WTC11 (cell line): Measurements from ENCODE around the gene FGD3. TPM values are rescaled to one million over a fixed set of nuclear protein-coding genes. Genes with fewer than 3 reads are reported as not detected.

Source experiments
- ATAC-seq: fragments of 200-7000 bp; cut with Tn5 transposase; 2 replicates; pipeline ENCODE4 v1.10.0; 2021; ENCODE audit warnings: mild to moderate bottlenecking, moderate library complexity
- CTCF ChIA-PET: fragments of 300-600 bp; sonication (Branson Sonifier 250); formaldehyde crosslinking; loops from one replicate; lab custom pipeline; 2021; ENCODE audit warnings: antibody characterized with exemption; lab: Charles Lee
- POLR2A ChIA-PET: fragments of 350-600 bp; sonication (Branson Sonifier 250); formaldehyde crosslinking; loops from one replicate; lab custom pipeline; 2021; ENCODE audit warnings: antibody characterized with exemption; lab: Charles Lee
- DNase-seq: peaks from one replicate; pipeline ENCODE4 v3.0.0; 2021; ENCODE audit warnings: low spot score
- H3K27ac Mint-ChIP-seq: 2 replicates; pipeline ENCODE4 v1.8.0; 2021; ENCODE audit warnings: mixed read lengths
- H3K27me3 Mint-ChIP-seq: 2 replicates; pipeline ENCODE4 v1.8.0; 2021; ENCODE audit warnings: low read depth, mild to moderate bottlenecking, moderate library complexity, mixed read lengths
- H3K36me3 Mint-ChIP-seq: 2 replicates; pipeline ENCODE4 v1.8.0; 2021; ENCODE audit warnings: mixed read lengths
- H3K4me1 Mint-ChIP-seq: 2 replicates; pipeline ENCODE4 v1.8.0; 2022; ENCODE audit warnings: mixed read lengths
- H3K4me3 Mint-ChIP-seq: 2 replicates; pipeline ENCODE4 v1.8.0; 2021; ENCODE audit warnings: mild to moderate bottlenecking, moderate library complexity, mixed read lengths
- H3K9me3 Mint-ChIP-seq: 2 replicates; pipeline ENCODE4 v1.8.0; 2021; ENCODE audit warnings: mixed read lengths
- ARID4B ChIP-seq: sonication (generic); formaldehyde crosslinking; IDR thresholded peaks from 2 replicates; pipeline ENCODE4 v1.8.0; 2023; ENCODE audit warnings: missing genetic modification reagents, mild to moderate bottlenecking, borderline replicate concordance
- CBFB ChIP-seq: sonication (generic); formaldehyde crosslinking; IDR thresholded peaks from 2 replicates; pipeline ENCODE4 v1.8.1; 2022; ENCODE audit warnings: mild to moderate bottlenecking, low read depth, missing genetic modification reagents
- CTCF ChIP-seq: fragments of 200-600 bp; IDR thresholded peaks from 2 replicates; pipeline ENCODE4 v1.8.0; 2022; ENCODE audit warnings: antibody characterized with exemption
- ELF4 ChIP-seq: sonication (generic); formaldehyde crosslinking; IDR thresholded peaks from 2 replicates; pipeline ENCODE4 v1.8.1; 2022; ENCODE audit warnings: low read depth, mild to moderate bottlenecking, moderate library complexity, missing genetic modification reagents
- ESRRA ChIP-seq: sonication (generic); formaldehyde crosslinking; IDR thresholded peaks from 2 replicates; pipeline ENCODE4 v1.8.1; 2022; ENCODE audit warnings: mild to moderate bottlenecking, missing genetic modification reagents, borderline replicate concordance
- FOXJ3 ChIP-seq: sonication (generic); formaldehyde crosslinking; IDR thresholded peaks from 2 replicates; pipeline ENCODE4 v1.9.0; 2021; ENCODE audit warnings: missing genetic modification reagents, mild to moderate bottlenecking, borderline replicate concordance
- FOXK1 ChIP-seq: sonication (generic); formaldehyde crosslinking; IDR thresholded peaks from 2 replicates; pipeline ENCODE4 v1.8.0; 2022; ENCODE audit warnings: mild to moderate bottlenecking, moderate library complexity, missing genetic modification reagents
- HMGA2 ChIP-seq: fragments of 250-450 bp; sonication (Bioruptor Pico); IDR thresholded peaks from 2 replicates; pipeline ENCODE4 v1.4.0; 2021; ENCODE audit warnings: mild to moderate bottlenecking, moderate library complexity
- KAT7 ChIP-seq: sonication (generic); formaldehyde crosslinking; IDR thresholded peaks from 2 replicates; pipeline ENCODE4 v1.8.1; 2023; ENCODE audit warnings: missing genetic modification reagents, mild to moderate bottlenecking, borderline replicate concordance
- MLX ChIP-seq: sonication (generic); formaldehyde crosslinking; IDR thresholded peaks from 2 replicates; pipeline ENCODE4 v1.8.1; 2023; ENCODE audit warnings: mild to moderate bottlenecking, missing genetic modification reagents, moderate library complexity
- MYBL2 ChIP-seq: sonication (generic); formaldehyde crosslinking; IDR thresholded peaks from 2 replicates; pipeline ENCODE4 v1.8.1; 2023; ENCODE audit warnings: mild to moderate bottlenecking, moderate library complexity, missing genetic modification reagents
- NFATC4 ChIP-seq: fragments of 250-450 bp; sonication (Bioruptor Pico); IDR thresholded peaks from 2 replicates; pipeline ENCODE4 v1.9.0; 2021; ENCODE audit warnings: mild to moderate bottlenecking
- NFE2L1 ChIP-seq: sonication (generic); formaldehyde crosslinking; IDR thresholded peaks from 2 replicates; pipeline ENCODE4 v1.8.1; 2023; ENCODE audit warnings: missing genetic modification reagents
- TP53 ChIP-seq: sonication (generic); formaldehyde crosslinking; IDR thresholded peaks from 2 replicates; pipeline ENCODE4 v1.8.1; 2023; ENCODE audit warnings: mild to moderate bottlenecking, missing genetic modification reagents
- ZNF423 ChIP-seq: fragments of 250-450 bp; sonication (Bioruptor Pico); IDR thresholded peaks from 2 replicates; pipeline ENCODE4 v2.1.2; 2022; ENCODE audit warnings: mild to moderate bottlenecking, moderate library complexity
- total RNA-seq: library from RNA; stranded (reverse); gene quantifications from 3 replicates; pipeline ENCODE4 v1.2.3, GENCODE V29; 2021
- TF ChIP-seq, protein P1 (sequence below): sonication (generic); formaldehyde crosslinking; IDR thresholded peaks from 2 replicates; pipeline ENCODE4 v1.8.1; 2022; ENCODE audit warnings: low read depth, mild to moderate bottlenecking, moderate library complexity, missing genetic modification reagents, borderline replicate concordance
- TF ChIP-seq, protein P2 (sequence below): sonication (generic); formaldehyde crosslinking; IDR thresholded peaks from 2 replicates; pipeline ENCODE4 v1.8.1; 2023; ENCODE audit warnings: mild to moderate bottlenecking, missing genetic modification reagents, borderline replicate concordance
- TF ChIP-seq, protein P3 (sequence below): fragments of 250-450 bp; sonication (Bioruptor Pico); IDR thresholded peaks from 2 replicates; pipeline ENCODE4 v1.9.0; 2021; ENCODE audit warnings: moderate library complexity, mild to moderate bottlenecking, inconsistent platforms, borderline replicate concordance

The FGD3 gene
- total RNA-seq, 1 experiment from 2014 or later: 1.9 TPM

DNA sequence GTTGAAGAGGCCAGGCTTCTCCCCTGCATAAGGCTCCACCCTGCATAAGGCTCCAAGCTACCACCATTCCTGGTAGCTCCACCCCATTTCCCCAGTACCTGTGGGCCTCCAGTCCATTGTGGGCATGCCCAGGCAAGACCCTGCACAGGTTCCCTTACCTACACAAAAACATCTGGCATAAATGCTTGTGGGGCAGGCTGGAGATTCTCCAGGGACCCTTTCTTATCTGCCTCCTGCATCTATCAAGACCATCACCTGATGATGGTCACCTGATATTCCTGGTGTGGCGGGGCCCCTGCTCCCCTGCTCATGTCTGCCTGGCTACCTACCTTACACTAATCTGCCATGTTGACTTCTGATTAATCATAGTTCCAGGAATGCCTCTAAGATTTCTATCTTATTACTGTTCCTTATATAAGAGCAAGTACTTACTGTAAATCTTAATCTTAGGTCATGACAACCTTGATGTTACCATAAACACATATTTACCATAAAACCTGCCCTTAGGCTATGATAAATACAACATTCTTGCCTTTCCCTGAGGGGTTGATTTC lies 41.0 kb downstream of the FGD3 start:
- no peak overlapping the region for H3K4me3 Mint-ChIP-seq
- ChIA-PET POLR2A (no interaction called here), CTCF (no interaction called here)
- peaks cover 52% of the 10 kb centered on the region for H3K36me3 Mint-ChIP-seq
- DNase-seq: no peak
- peaks cover 14% of the 10 kb centered on the region for H3K27me3 Mint-ChIP-seq
- ATAC-seq: no peak
- H3K4me1 Mint-ChIP-seq: peaks cover 67% of the 10 kb centered on the region
- H3K9me3 Mint-ChIP-seq: peaks cover 56% of the 10 kb centered on the region
- H3K27ac Mint-ChIP-seq: peak overlapping the region; percentile 96
- no peak for TF ChIP-seq CTCF
- peak; percentile 72; the same call in 1 of the 2 replicates for TF ChIP-seq TP53

- ChIA-PET CTCF (interaction anchor here (0.7 to 1.2 kb wide), 4 partner anchors 14 to 181 kb away, joined by 3 to 10 read pairs (median 5); no protein-coding TSS in a partner anchor), POLR2A (interaction anchor here (0.6 to 1.0 kb wide), 2 partner anchors 17 to 23 kb away, joined by 3 to 7 read pairs; no protein-coding TSS in a partner anchor)
- ATAC-seq (peak; percentile 65), DNase-seq (no peak)
- Mint-ChIP-seq H3K4me3 (no peak overlapping the region), H3K27me3 (peaks cover 9% of the 10 kb centered on the region), H3K36me3 (peaks cover 50% of the 10 kb centered on the region), H3K4me1 (peaks cover 67% of the 10 kb centered on the region), H3K9me3 (peaks cover 55% of the 10 kb centered on the region), H3K27ac (peak overlapping the region; percentile 96)
- TF ChIP-seq TP53 (0 out of 2 replicates have a peak, but pooled peaks have one; percentile 27), NFATC4 (no peak), NFE2L1 (CRISPR knock-in tag) (peak; percentile 92)
Measured at GRCh38 chr9:92989561-92989960, 42.2 kb downstream of the FGD3 start.

GRCh38 chr9:92990461-92990860 lies 43.1 kb downstream of the FGD3 start:
- peaks cover 9% of the 10 kb centered on the region for H3K27me3 Mint-ChIP-seq
- H3K9me3 Mint-ChIP-seq: peaks cover 54% of the 10 kb centered on the region
- peak overlapping the region; percentile 96 for H3K27ac Mint-ChIP-seq
- POLR2A ChIA-PET: no interaction called here
- no peak for ATAC-seq
- H3K4me3 Mint-ChIP-seq: no peak overlapping the region
- H3K36me3 Mint-ChIP-seq: peaks cover 49% of the 10 kb centered on the region
- DNase-seq: no peak
- peaks cover 67% of the 10 kb centered on the region for H3K4me1 Mint-ChIP-seq
- CTCF ChIA-PET: interaction anchor here (1.2 kb wide), 1 partner anchor 19 kb away, joined by 6 read pairs; no protein-coding TSS in a partner anchor
- no peak for TF ChIP-seq ESRRA (CRISPR knock-in tag)
- no peak for TF ChIP-seq ELF4 (CRISPR knock-in tag)
- TF ChIP-seq ZNF423: no peak
- TF ChIP-seq, protein P1, sequence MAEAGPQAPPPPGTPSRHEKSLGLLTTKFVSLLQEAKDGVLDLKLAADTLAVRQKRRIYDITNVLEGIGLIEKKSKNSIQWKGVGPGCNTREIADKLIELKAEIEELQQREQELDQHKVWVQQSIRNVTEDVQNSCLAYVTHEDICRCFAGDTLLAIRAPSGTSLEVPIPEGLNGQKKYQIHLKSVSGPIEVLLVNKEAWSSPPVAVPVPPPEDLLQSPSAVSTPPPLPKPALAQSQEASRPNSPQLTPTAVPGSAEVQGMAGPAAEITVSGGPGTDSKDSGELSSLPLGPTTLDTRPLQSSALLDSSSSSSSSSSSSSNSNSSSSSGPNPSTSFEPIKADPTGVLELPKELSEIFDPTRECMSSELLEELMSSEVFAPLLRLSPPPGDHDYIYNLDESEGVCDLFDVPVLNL (CRISPR knock-in tag): no peak
- TF ChIP-seq, protein P2, sequence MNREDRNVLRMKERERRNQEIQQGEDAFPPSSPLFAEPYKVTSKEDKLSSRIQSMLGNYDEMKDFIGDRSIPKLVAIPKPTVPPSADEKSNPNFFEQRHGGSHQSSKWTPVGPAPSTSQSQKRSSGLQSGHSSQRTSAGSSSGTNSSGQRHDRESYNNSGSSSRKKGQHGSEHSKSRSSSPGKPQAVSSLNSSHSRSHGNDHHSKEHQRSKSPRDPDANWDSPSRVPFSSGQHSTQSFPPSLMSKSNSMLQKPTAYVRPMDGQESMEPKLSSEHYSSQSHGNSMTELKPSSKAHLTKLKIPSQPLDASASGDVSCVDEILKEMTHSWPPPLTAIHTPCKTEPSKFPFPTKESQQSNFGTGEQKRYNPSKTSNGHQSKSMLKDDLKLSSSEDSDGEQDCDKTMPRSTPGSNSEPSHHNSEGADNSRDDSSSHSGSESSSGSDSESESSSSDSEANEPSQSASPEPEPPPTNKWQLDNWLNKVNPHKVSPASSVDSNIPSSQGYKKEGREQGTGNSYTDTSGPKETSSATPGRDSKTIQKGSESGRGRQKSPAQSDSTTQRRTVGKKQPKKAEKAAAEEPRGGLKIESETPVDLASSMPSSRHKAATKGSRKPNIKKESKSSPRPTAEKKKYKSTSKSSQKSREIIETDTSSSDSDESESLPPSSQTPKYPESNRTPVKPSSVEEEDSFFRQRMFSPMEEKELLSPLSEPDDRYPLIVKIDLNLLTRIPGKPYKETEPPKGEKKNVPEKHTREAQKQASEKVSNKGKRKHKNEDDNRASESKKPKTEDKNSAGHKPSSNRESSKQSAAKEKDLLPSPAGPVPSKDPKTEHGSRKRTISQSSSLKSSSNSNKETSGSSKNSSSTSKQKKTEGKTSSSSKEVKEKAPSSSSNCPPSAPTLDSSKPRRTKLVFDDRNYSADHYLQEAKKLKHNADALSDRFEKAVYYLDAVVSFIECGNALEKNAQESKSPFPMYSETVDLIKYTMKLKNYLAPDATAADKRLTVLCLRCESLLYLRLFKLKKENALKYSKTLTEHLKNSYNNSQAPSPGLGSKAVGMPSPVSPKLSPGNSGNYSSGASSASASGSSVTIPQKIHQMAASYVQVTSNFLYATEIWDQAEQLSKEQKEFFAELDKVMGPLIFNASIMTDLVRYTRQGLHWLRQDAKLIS (CRISPR knock-in tag): no peak
- no peak for TF ChIP-seq MLX (CRISPR knock-in tag)
- no peak for TF ChIP-seq MYBL2 (CRISPR knock-in tag)
- no peak for TF ChIP-seq HMGA2 (CRISPR knock-in tag)
- TF ChIP-seq FOXJ3 (CRISPR knock-in tag): no peak
- TF ChIP-seq NFE2L1 (CRISPR knock-in tag): no peak
- no peak for TF ChIP-seq ARID4B (CRISPR knock-in tag)
- TF ChIP-seq FOXK1 (CRISPR knock-in tag): no peak
- TF ChIP-seq CBFB (CRISPR knock-in tag): no peak
- no peak for TF ChIP-seq KAT7
- TF ChIP-seq, protein P3, sequence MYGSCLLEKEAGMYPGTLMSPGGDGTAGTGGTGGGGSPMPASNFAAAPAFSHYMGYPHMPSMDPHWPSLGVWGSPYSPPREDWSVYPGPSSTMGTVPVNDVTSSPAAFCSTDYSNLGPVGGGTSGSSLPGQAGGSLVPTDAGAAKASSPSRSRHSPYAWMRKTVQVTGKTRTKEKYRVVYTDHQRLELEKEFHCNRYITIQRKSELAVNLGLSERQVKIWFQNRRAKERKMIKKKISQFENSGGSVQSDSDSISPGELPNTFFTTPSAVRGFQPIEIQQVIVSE (CRISPR knock-in tag): no peak
